ENCODE results near the gene COL9A1.

GRCh38 chr6:70272071-70272470, 30.8 kb downstream of the COL9A1 start:
- TF ChIP-seq POLR2AphosphoS5 (IDR thresholded peaks at IDR 0.05; ENCODE audit: low read depth, low read length): no peak
- TF ChIP-seq POLR2A (IDR thresholded peaks at IDR 0.05; ENCODE audit: low read depth, low read length): no peak
- no peak for TF ChIP-seq POU2F2 (IDR thresholded peaks at IDR 0.05; ENCODE audit: low read depth, low read length)
- TF ChIP-seq TAF1 (IDR thresholded peaks at IDR 0.05; ENCODE audit: low read depth, low read length): no peak
- no peak for TF ChIP-seq SPI1 (IDR thresholded peaks at IDR 0.05; ENCODE audit: low read depth, low read length)
